Mucosa of descending colon (tissue), 3 donors: ENCODE results near the gene GABARAPL1. TPM values are rescaled to one million over a fixed set of nuclear protein-coding genes. Genes with fewer than 3 reads are reported as not detected.
"Not testable (repeated sequence)": the region's sequence is repeated elsewhere in the genome, so short reads cannot be mapped to it uniquely, and the experiment has no call there.

Experiments used
- ATAC-seq: fragments of 200-7000 bp; cut with Tn5 transposase; one replicate; pipeline ENCODE4 v1.9.1; 2020; ENCODE audit warnings: mild to moderate bottlenecking, moderate library complexity
- DNase-seq, 3 donors: peaks; one replicate each; pipeline ENCODE4 v3.0.0-alpha.2; 2020
- H3K36me3 ChIP-seq: fragments of 200-600 bp; one replicate; pipeline ENCODE4 v1.8.0; 2021; ENCODE audit warnings: low read depth, mild to moderate bottlenecking
- H3K4me1 ChIP-seq: fragments of 200-600 bp; one replicate; pipeline ENCODE4 v1.8.0; 2021; ENCODE audit warnings: low read depth, mild to moderate bottlenecking
- H3K4me3 ChIP-seq: fragments of 200-600 bp; one replicate; pipeline ENCODE4 v1.8.0; 2021; ENCODE audit warnings: mild to moderate bottlenecking
- H3K9me3 ChIP-seq: fragments of 200-600 bp; one replicate; pipeline ENCODE4 v1.8.0; 2021; ENCODE audit warnings: mild to moderate bottlenecking
- intact Hi-C, 2 donors: fragments of 100-400 bp; cut with DNase I in 1 of 2; cut with micrococcal nuclease in 1 of 2; formaldehyde crosslinking; loops; one replicate each; pipeline versions ENCODE4 v1.11.0 to v1.11.1; 2022; cut with DNase I, micrococcal nuclease
- total RNA-seq, 3 donors: library from RNA; stranded (reverse); fragmentation: NEBNext Ultra II Directional in 2 of 3; extraction: Animal tissue kit (Norgen Biotek cat#: 25700) in 2 of 3; gene quantifications; one replicate each; pipeline versions ENCODE4 v1.2.1 to v1.2.4, GENCODE V29; 2021 to 2023
- TF ChIP-seq, protein P1 (sequence below): fragments of 200-600 bp; IDR thresholded peaks from one replicate; pipeline ENCODE4 v1.8.0; 2022; ENCODE audit warnings: antibody characterized with exemption, mild to moderate bottlenecking
- donor health status: DM: no; HTN: no; CAD: no; lungs with moderate emphysema.
- donor health status: DM: no; HTN: no; CAD: no.
- donor health status: DM: no; HTN: yes; CAD: no.

Gene GABARAPL1
- total RNA-seq, 3 donors from 2014 or later, result 34.4 to 93.4 (median 41.0) TPM

DNA sequence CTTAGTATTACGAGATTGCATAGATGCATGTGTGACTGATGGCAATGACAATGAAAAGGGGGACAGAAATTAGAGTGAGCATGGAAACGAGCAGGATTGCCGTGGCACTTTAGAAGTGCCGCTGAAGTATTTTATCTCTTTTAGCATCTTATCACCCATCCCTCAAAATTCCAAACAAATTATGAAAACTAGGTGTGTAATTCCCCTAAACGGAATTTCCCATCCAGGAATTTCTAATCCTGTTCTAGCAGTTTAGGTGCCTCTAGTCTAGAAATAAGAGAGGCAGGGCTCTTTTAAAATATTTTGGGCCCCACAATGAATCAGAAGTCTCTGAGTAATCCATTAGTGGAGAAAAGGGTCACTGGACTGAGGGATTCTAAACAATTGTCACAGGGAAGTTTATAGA, 32.9 kb upstream of the GABARAPL1 start:
- intact Hi-C loops, result no loop called here
- no peaks in the 10 kb centered on the region for H3K9me3 ChIP-seq
- ATAC-seq (no peak), DNase-seq (no peak)
- H3K36me3 ChIP-seq, result no peaks in the 10 kb centered on the region
- H3K4me3 ChIP-seq, result no peak overlapping the region
- TF ChIP-seq, protein P1, sequence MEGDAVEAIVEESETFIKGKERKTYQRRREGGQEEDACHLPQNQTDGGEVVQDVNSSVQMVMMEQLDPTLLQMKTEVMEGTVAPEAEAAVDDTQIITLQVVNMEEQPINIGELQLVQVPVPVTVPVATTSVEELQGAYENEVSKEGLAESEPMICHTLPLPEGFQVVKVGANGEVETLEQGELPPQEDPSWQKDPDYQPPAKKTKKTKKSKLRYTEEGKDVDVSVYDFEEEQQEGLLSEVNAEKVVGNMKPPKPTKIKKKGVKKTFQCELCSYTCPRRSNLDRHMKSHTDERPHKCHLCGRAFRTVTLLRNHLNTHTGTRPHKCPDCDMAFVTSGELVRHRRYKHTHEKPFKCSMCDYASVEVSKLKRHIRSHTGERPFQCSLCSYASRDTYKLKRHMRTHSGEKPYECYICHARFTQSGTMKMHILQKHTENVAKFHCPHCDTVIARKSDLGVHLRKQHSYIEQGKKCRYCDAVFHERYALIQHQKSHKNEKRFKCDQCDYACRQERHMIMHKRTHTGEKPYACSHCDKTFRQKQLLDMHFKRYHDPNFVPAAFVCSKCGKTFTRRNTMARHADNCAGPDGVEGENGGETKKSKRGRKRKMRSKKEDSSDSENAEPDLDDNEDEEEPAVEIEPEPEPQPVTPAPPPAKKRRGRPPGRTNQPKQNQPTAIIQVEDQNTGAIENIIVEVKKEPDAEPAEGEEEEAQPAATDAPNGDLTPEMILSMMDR, result no peak
- H3K4me1 ChIP-seq, result peaks cover 8% of the 10 kb centered on the region

GRCh38 chr12:10182354-10183049, 30.2 kb upstream of the GABARAPL1 start:
- Histone ChIP-seq H3K9me3 (no peaks in the 10 kb centered on the region), H3K4me3 (no peak overlapping the region), H3K4me1 (peaks cover 2% of the 10 kb centered on the region), H3K36me3 (no peaks in the 10 kb centered on the region)
- no peak for ATAC-seq
- intact Hi-C loops, result no loop called here
- TF ChIP-seq, protein P1, result no peak
- no peak for DNase-seq

DNA sequence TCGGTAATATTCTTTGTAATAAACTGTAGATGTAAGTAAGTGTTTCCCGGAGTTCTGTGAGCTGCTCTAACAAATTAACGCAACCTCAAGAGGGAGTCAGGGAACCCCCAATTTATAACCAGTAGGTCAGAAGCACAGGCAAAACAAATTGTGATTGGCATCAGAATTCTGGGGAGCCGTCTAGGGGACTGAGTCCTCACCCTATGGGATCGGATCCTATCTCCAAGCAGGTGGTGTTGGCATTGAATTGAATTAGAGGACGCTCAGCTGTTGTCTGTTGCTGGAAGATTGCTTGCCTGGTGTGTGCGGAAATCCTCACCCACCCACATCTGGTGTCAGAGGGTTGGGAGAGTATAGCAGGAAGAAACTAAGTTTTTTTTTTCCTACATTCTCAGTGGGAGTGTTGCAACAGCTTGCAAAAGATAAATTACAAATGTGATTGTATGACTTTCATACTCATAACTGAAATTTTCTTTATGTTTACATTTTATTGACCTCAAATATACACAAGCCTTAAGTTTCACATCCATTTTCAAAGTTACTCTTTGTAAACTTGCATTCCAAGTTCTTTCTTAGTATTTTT, 28.3 kb upstream of the GABARAPL1 start:
- TF ChIP-seq, protein P1, result no peak
- intact Hi-C loops, result no loop called here
- peak; percentile 41 for ATAC-seq
- H3K4me3 ChIP-seq, result no peak overlapping the region
- H3K9me3 ChIP-seq, result no peaks in the 10 kb centered on the region
- no peaks in the 10 kb centered on the region for H3K36me3 ChIP-seq
- no peak for DNase-seq
- H3K4me1 ChIP-seq, result peaks cover 2% of the 10 kb centered on the region

DNA sequence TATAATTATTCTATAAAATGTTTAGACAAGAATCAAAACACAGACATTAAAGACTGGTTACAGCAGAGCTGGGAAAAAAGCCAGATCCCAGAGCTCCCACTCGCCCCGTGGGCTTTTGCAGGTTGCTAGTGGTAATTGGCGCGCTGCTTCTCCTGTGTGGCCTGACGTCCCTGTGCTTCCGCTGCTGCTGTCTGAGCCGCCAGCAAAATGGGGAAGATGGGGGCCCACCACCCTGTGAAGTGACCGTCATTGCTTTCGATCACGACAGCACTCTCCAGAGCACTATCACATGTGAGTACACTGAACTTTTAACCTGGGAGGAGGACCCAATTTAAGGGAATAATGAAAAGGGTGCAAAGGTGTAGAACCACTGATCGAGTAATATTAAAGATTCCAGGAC, 26.4 kb upstream of the GABARAPL1 start:
- H3K36me3 ChIP-seq, result no peaks in the 10 kb centered on the region
- H3K9me3 ChIP-seq, result no peaks in the 10 kb centered on the region
- DNase-seq (peak in 2 of 3 donors; percentile 39 to 66), ATAC-seq (peak; percentile 42)
- TF ChIP-seq, protein P1, result no peak
- H3K4me1 ChIP-seq, result peaks cover 2% of the 10 kb centered on the region
- intact Hi-C loops, result no loop called here
- H3K4me3 ChIP-seq, result no peak overlapping the region

DNA sequence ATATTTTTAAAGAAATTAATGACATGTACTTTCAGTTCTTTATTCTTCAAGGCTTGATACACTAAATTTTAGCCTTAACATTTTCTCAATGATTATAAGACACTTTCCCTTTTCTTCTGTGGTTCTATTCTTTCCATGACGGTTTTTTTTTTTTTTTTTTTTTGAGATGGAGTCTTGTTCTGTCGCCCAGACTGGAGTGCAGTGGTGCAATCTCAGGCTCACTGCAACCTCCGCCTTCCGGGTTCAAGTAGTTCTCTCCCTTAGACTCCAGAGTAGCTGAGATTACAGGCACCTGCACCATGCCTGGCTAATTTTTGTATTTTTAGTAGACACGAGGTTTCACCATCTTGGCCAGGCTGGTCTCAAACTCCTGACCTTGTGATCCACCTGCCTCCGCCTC, 25.7 kb upstream of the GABARAPL1 start:
- H3K4me3 ChIP-seq, H3K4me1 ChIP-seq, DNase-seq, H3K36me3 ChIP-seq, ATAC-seq, intact Hi-C loops, H3K9me3 ChIP-seq: not testable (repeated sequence)

DNA sequence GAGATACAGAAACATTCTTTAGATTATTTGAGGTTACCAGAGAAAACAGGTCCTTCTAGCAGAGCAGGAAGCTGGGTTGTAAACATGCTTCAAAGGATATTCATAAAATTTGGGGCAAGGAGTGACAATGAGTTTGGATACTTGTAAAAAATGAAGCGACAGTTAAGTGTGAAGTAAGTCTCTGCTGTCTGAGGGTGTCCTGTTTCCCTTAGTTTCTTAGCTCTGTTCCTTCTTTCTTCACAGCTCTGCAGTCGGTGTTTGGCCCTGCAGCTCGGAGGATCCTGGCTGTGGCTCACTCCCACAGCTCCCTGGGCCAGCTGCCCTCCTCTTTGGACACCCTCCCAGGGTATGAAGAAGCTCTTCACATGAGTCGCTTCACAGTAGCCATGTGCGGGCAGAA, 23.0 kb upstream of the GABARAPL1 start:
- Histone ChIP-seq H3K4me3 (no peak overlapping the region), H3K36me3 (no peaks in the 10 kb centered on the region), H3K4me1 (peaks cover 2% of the 10 kb centered on the region), H3K9me3 (no peaks in the 10 kb centered on the region)
- intact Hi-C loops, result loop anchor here in 1 of 2 donors (2.0 kb wide), 1 partner anchor 37 kb away; no protein-coding TSS in a partner anchor
- no peak for ATAC-seq
- DNase-seq, result no peak
- TF ChIP-seq, protein P1, result no peak
